NCI-H2227 treated with DMSO at 0.1 percent for 48 hours (cell line): Measurements from ENCODE around the gene RAC3.

Experiments used
- DNase-seq: peaks from one replicate; lab custom pipeline; 2025; lab: John Stamatoyannopoulos, UW

Gene RAC3

DNA sequence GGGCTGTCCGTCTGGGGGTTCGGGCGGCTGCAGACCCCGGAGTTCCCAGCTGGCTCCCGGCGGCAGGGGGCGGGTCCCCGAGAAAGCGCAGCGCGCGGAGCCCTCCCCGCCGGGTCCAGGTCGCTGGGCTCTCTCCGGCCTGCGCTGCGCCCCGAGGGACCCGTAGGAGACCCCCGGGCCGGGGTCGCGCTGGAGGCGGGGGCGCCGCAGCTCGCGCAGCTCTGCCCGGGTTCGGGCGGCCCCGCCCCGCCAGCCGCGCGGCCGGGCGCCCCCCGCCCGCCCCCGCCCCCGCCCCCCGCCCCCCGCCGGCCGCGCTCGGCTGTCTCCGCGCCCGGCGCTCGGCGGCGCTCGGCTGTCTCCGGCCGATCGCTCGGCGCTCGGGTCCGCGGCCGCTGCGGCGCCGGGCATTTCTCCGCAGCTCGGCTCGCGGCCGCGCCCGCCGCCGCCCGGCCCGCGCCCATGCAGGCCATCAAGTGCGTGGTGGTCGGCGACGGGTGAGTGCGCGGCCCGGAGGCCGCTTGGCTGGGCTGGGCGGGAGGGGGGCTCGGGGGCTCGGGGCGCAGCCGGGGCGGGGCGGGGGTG is at the start of gene RAC3:
Gene RAC3, plus strand, starts transcription at position 376 of the 582 bp plus-strand sequence. Its CDS starts 84 bp downstream, at position 460.
- peak; percentile 28 for DNase-seq

DNA sequence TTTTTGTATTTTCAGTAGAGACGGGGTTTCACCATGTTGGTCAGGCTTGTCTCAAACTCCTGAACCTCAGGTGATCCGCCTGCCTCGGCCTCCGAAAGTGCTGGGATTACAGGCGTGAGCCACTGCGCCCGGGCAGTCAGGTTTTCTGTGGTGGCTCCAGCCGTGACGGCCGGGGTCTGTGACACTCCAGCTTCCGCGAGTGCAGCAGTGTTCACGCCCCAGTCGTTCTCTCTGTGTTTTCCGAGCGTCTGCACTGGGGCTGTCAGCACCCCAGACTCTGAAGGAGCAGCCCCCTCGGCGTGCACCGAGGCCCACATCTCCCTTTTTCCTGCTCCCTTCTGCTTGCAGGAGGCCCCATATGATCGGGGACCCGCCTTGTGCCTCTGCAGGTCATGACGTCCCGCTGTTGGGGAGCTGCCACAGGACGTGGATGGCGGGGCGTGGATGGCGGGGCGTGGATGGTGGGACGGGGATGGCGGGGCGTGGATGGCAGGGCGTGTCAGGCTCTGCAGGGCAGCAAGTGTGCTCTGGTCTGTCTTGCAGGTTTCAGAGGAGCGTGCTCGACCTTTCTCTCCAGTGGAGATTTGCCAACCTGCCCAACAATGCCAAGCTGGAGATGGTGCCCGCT is 48.4 kb upstream of the RAC3 start:
- no peak for DNase-seq

DNA sequence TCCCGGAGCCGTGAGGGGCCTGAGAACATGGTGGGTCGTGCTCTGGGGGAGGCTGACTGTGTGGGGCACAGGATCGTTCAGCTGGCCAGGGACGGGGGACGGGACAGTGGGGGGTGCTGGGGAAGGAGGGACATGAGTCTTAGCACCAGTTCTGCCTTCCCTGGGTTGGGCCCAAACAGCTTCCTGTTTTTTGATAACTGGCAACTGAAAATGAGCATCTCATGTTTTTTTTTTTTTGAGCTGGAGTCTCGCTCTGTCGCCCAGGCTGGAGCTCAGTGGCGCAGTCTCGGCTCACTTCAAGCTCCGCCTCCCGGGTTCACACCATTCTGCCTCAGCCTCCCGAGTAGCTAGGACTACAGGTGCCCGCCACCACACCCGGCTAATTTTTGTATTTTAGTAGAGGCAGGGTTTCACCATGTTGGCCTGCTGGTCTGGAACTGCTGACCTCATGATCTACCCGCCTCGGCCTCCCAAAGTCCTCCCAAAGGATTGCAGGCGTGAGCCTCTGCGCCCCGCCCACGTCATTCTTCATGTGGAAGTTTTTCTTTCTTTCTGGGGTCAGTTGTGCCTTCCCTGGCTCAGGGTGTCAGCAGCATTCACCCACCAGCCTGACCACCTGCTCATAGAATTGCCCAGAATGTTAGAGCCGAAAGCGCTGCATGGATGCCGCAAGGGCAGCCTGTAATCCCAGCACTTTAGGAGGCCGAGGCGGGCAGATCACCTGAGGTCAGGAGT is 47.7 kb upstream of the RAC3 start:
- DNase-seq = no peak

GRCh38 chr17:81984773-81985410 is 46.6 kb upstream of the RAC3 start:
- DNase-seq = no peak

GRCh38 chr17:81986606-81987005 is 44.9 kb upstream of the RAC3 start:
- DNase-seq = no peak

- DNase-seq = no peak
Observed at GRCh38 chr17:81987161-81987770, 44.2 kb upstream of the RAC3 start.

GRCh38 chr17:81990836-81991683 is 40.4 kb upstream of the RAC3 start:
- no peak for DNase-seq

DNA sequence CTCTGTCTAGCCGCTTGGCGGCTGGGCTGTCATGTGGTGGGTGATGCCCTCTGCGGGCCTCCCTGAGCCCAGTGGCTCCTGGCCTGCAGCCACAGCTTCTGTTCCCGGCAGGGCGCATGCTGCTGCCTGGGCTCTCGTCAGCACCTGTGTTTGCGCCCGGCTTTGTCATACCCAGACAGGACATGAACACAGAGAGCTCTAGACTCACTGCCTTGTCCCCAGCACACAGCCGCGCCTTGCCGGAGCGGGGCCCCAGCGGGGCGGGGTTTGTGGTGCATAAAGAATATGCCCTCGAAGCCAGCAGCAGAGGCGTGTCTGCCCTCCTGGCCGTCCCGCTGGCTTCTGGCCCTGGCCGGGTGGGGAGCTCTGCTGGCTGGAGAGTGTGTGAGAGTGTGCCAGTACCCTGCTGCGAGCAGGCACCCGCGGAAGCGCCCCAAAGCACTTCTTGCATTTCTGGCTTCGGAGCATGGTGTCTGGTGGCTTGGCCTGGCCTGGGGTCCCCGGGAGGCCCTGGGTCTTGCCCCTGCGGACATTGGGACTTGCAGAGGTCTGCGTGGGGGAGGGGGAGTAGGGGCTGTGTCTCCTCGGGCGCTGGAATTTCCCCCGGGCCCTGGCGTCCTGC is 39.7 kb upstream of the RAC3 start:
- DNase-seq = no peak

- no peak for DNase-seq
Observed at GRCh38 chr17:81992306-81993102, 39.0 kb upstream of the RAC3 start.

DNA sequence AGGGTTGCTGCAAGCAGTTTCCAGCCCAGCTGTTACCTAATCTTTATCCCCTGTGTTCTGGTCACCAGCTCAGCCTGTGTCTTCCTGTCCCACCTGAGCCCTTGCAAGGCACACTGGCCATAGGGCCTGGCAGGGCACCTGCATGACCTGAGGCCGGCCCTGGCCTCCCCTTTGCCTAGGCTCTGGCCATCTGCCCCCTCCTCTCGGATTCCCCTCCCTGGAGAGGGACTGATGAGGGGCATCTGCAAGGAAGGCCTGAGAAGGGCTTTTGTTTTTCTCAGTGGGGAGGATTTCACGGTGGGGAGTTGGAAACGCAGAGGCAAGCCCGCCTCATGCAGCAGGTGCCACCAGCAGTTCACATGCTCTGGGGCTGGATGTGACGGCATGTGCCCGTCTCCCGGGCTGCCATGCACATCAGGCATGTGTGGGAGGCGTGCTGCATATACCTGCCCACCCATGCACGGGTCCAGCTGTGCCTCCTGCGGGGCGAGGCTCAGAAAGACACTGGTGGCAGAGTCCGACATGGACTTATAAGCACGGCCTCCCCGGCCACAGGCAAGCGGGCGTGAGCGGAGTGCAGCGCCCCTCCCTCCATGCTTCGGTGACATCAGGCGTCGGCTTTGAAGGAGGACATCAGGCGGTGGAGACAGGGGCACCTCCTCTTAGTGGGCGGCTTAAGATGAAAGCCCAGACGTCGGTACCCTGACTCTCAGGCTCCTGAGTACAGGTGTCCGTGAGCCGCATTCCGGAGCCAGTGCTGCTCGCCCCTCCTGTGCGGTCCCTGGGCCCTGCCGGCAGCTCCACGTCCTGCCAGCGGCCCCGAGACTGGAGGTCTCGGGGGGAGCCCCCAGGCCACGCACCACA is 37.5 kb upstream of the RAC3 start:
- no peak for DNase-seq

DNA sequence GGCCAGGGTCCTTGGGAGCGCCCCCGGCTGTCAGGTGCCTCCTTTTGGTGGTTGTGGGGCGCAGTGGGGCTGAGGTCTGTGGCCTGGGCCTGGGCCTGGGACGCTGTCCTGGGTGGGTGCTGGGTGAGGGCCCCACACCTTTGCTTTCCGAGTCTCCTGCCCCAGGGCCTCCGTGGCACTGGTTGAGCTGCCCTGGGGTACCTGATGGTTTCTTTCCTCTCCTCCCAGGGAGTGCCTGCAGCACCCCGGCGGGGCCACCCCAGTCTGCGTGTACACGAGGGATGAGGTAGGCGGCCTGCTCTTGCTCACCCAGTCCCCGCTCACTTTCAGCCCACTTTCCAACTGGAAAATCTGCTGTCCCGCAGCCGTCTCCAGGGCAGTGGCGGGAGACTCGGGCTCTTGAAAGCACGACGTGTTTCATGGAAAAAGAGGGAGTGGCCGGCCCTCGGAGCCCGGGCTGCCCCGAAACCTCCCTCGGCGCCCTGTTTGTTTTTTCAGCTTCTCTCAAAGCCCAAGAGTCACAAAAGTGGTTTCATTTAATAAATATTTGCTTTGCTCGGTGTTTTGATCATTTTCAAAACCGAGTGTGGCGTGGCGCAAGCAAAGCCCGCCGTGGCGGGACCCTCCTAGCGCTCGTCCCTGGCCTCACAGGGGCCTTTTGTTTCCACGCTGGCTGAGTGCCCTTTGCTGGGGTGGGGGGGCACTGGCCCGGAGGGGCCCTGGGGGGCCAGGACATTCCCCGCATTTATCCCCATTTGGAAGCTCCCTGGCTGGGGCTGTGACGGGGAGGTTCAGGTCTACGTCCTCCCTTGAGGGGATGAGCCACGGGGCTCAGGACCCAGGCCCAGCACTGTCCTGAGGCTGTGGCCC is 36.6 kb upstream of the RAC3 start:
- DNase-seq = no peak

- no peak for DNase-seq
Observed at GRCh38 chr17:81995463-81996231, 35.8 kb upstream of the RAC3 start.

GRCh38 chr17:81996232-81996756 is 35.2 kb upstream of the RAC3 start:
- no peak for DNase-seq

DNA sequence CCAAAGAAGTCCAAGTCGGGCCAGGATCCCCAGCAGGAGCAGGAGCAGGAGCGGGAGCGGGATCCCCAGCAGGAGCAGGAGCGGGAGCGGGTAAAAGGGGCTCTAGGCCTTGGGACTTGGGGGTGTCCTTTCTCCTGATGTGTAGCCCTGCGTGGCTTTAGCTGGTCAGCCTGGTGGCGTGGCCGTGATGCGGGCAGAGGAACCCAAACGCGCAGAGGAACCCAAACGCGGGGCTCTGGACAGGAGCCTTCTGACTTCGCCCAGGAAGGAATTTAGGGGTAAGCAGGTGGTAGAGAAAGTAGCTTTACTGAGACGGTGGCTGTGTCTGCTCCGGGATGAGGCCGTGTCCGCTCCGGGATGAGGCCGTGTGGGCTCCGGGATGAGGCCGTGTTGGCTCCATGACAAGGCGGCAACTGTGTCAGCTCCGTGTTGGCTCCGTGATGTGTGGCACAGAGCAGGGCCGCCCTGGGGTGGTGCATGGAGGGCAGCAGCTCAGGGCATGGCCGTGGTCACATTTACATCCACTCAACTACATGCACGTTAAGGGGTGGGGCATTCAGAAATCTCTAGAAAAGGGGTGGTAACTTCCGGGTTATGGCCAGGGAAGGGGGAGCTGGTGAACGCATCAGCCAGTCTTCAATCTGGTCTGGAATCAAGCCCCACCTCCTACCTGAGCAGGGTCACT is 34.6 kb upstream of the RAC3 start:
- no peak for DNase-seq

- no peak for DNase-seq
Observed at GRCh38 chr17:81998212-81998611, 33.3 kb upstream of the RAC3 start.

DNA sequence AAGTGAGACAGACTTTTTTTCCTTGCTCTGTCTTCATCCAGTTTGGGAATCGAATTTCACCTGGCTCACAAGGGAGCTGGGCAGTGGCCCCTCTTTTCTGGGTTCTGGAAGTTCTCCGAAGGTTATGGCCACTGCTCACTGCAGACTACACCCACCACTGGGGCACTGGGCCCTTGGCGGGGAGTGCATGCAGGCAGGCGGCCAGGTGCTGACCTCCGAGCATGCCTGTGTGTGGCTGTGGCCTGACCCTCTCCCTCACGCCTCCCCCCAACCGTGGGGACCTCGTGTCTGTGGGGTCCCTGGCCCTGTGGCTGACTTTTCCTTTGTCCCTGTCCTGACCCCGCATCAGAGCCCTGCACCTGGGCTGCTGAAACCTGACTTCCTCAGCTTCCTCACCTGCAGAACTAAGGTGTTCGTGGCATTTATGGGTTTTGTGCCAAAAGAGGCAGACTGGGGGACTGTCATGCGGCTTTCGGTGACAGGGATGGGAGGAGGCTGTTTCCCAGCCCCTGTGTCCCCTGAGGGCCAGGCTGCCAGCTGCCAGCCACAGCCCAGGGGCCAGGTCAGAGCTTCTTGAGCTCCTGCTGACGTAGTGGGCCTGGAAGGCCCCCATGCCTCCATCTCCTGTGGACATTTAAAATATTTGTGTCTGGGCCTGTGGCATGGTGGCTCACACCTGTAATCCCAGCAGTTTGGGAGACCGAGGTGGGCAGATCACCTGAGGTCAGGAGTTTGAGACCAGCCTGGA is 32.6 kb upstream of the RAC3 start:
- DNase-seq = no peak
